PFSK-1 (cell line): ENCODE results near the gene NUCB1.

ENCODE experiments used
- POLR2AphosphoS5 ChIP-seq: IDR thresholded peaks from 2 replicates; pipeline ENCODE4 v1.6.1; 2012; ENCODE audit warnings: low read depth, mild to moderate bottlenecking, control low read depth, low read length, moderate library complexity
- TAF1 ChIP-seq: IDR thresholded peaks from 2 replicates; pipeline ENCODE4 v1.6.1; 2012; ENCODE audit warnings: low read length, control low read depth, borderline replicate concordance; ENCODE audit not compliant: insufficient read depth
- TF ChIP-seq, protein P1 (sequence below), 2 experiments: IDR thresholded peaks; 2 replicates each; pipeline versions ENCODE4 v1.6.1 to v1.8.0; 2011 to 2012; ENCODE audit warnings: low read depth in 2 of 2, low read length in 2 of 2, control low read depth in 1 of 2, inconsistent platforms in 1 of 2, mild to moderate bottlenecking in 1 of 2, moderate library complexity in 1 of 2; ENCODE audit not compliant: insufficient read depth in 1 of 2

DNA sequence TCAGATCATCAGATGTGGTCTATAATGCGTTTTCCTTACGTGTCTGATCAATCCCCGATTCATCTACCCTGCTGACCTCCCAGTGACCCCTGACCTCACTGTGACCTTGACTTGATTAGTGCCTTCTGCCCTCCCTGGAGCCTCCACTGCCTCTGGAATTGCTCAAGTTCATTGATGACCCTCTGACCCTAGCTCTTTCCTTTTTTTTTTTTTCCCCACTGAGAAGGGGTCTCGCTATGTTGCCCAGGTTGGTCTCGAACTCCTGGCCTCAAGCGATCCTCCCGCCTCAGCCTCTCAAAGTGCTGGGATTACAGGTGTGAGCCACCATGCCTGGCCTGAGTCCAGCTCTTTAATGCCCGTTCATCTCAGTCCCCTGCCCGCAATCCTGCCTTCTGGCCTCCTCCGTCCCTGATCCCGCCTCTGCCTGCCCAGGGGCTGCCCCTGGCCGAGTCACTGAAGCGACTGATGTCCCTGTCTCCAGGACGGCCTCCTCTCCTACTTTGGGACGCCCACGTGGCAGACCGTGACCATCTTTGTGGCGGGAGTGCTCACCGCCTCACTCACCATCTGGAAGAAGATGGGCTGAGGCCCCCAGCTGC, 61.0 kb downstream of the NUCB1 start:
- TF ChIP-seq POLR2AphosphoS5 (no peak), TAF1 (no peak)
- TF ChIP-seq, protein P1, sequence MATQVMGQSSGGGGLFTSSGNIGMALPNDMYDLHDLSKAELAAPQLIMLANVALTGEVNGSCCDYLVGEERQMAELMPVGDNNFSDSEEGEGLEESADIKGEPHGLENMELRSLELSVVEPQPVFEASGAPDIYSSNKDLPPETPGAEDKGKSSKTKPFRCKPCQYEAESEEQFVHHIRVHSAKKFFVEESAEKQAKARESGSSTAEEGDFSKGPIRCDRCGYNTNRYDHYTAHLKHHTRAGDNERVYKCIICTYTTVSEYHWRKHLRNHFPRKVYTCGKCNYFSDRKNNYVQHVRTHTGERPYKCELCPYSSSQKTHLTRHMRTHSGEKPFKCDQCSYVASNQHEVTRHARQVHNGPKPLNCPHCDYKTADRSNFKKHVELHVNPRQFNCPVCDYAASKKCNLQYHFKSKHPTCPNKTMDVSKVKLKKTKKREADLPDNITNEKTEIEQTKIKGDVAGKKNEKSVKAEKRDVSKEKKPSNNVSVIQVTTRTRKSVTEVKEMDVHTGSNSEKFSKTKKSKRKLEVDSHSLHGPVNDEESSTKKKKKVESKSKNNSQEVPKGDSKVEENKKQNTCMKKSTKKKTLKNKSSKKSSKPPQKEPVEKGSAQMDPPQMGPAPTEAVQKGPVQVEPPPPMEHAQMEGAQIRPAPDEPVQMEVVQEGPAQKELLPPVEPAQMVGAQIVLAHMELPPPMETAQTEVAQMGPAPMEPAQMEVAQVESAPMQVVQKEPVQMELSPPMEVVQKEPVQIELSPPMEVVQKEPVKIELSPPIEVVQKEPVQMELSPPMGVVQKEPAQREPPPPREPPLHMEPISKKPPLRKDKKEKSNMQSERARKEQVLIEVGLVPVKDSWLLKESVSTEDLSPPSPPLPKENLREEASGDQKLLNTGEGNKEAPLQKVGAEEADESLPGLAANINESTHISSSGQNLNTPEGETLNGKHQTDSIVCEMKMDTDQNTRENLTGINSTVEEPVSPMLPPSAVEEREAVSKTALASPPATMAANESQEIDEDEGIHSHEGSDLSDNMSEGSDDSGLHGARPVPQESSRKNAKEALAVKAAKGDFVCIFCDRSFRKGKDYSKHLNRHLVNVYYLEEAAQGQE (IDR thresholded peaks at IDR 0.05; ENCODE audit: insufficient read depth in 1 of 2, low read depth in 2 of 2, low read length in 2 of 2): no peak
